Mucosa of descending colon (tissue), 3 donors: ENCODE data around the gene AGAP1. TPM values are rescaled to one million over a fixed set of nuclear protein-coding genes. Genes with fewer than 3 reads are reported as not detected.

Source experiments
- ATAC-seq: fragments of 200-7000 bp; cut with Tn5 transposase; one replicate; pipeline ENCODE4 v1.9.1; 2020; ENCODE audit warnings: mild to moderate bottlenecking, moderate library complexity
- DNase-seq, 3 donors: peaks; one replicate each; pipeline ENCODE4 v3.0.0-alpha.2; 2020
- H3K36me3 ChIP-seq: fragments of 200-600 bp; one replicate; pipeline ENCODE4 v1.8.0; 2021; ENCODE audit warnings: low read depth, mild to moderate bottlenecking
- H3K4me1 ChIP-seq: fragments of 200-600 bp; one replicate; pipeline ENCODE4 v1.8.0; 2021; ENCODE audit warnings: low read depth, mild to moderate bottlenecking
- H3K4me3 ChIP-seq: fragments of 200-600 bp; one replicate; pipeline ENCODE4 v1.8.0; 2021; ENCODE audit warnings: mild to moderate bottlenecking
- H3K9me3 ChIP-seq: fragments of 200-600 bp; one replicate; pipeline ENCODE4 v1.8.0; 2021; ENCODE audit warnings: mild to moderate bottlenecking
- CTCF ChIP-seq: fragments of 200-600 bp; IDR thresholded peaks from one replicate; pipeline ENCODE4 v1.8.0; 2022; ENCODE audit warnings: antibody characterized with exemption, mild to moderate bottlenecking
- intact Hi-C, 2 donors: fragments of 100-400 bp; cut with DNase I in 1 of 2; cut with micrococcal nuclease in 1 of 2; formaldehyde crosslinking; loops; one replicate each; pipeline versions ENCODE4 v1.11.0 to v1.11.1; 2022; cut with DNase I, micrococcal nuclease
- total RNA-seq, 3 donors: library from RNA; stranded (reverse); fragmentation: NEBNext Ultra II Directional in 2 of 3; extraction: Animal tissue kit (Norgen Biotek cat#: 25700) in 2 of 3; gene quantifications; one replicate each; pipeline versions ENCODE4 v1.2.1 to v1.2.4, GENCODE V29; 2021 to 2023
- donor health status: DM: no; HTN: no; CAD: no; lungs with moderate emphysema.
- donor health status: DM: no; HTN: no; CAD: no.
- donor health status: DM: no; HTN: yes; CAD: no.

The AGAP1 gene
- total RNA-seq, 3 donors from 2014 or later = 68.1 to 112 (median 88.9) TPM

- Histone ChIP-seq H3K9me3 (no peaks in the 10 kb centered on the region), H3K4me3 (no peak overlapping the region), H3K36me3 (no peaks in the 10 kb centered on the region), H3K4me1 (peaks cover 13% of the 10 kb centered on the region)
- ATAC-seq (no peak), DNase-seq (no peak)
- TF ChIP-seq CTCF = no peak
- intact Hi-C loops = no loop called here
These were observed 26.9 kb downstream of the AGAP1 start for GRCh38 chr2:235520787-235521186.

GRCh38 chr2:235521844-235522243 is 28.0 kb downstream of the AGAP1 start:
- H3K9me3 ChIP-seq = no peaks in the 10 kb centered on the region
- intact Hi-C loops = no loop called here
- peaks cover 13% of the 10 kb centered on the region for H3K4me1 ChIP-seq
- ATAC-seq (peak; percentile 22), DNase-seq (peak in 1 of 3 donors; percentile 7)
- no peaks in the 10 kb centered on the region for H3K36me3 ChIP-seq
- no peak overlapping the region for H3K4me3 ChIP-seq
- no peak for TF ChIP-seq CTCF

- DNase-seq = peak in 2 of 3 donors; percentile 19 to 22
- H3K4me1 ChIP-seq = peaks cover 13% of the 10 kb centered on the region
- intact Hi-C loops = no loop called here
- ATAC-seq = peak; percentile 35
- no peak for TF ChIP-seq CTCF
- no peaks in the 10 kb centered on the region for H3K36me3 ChIP-seq
- no peaks in the 10 kb centered on the region for H3K9me3 ChIP-seq
- H3K4me3 ChIP-seq = no peak overlapping the region
These were observed 29.2 kb downstream of the AGAP1 start for GRCh38 chr2:235523021-235523420.

- H3K36me3 ChIP-seq = no peaks in the 10 kb centered on the region
- DNase-seq (peak in 2 of 3 donors; percentile 21 to 32), ATAC-seq (no peak)
- intact Hi-C loops = no loop called here
- no peak overlapping the region for H3K4me3 ChIP-seq
- no peak for TF ChIP-seq CTCF
- peaks cover 13% of the 10 kb centered on the region for H3K4me1 ChIP-seq
- H3K9me3 ChIP-seq = no peaks in the 10 kb centered on the region
These were observed 29.8 kb downstream of the AGAP1 start for GRCh38 chr2:235523486-235524150.

GRCh38 chr2:235526166-235526565 is 32.3 kb downstream of the AGAP1 start:
- DNase-seq (no peak), ATAC-seq (no peak)
- H3K36me3 ChIP-seq = no peaks in the 10 kb centered on the region
- H3K4me3 ChIP-seq = no peak overlapping the region
- H3K4me1 ChIP-seq = peaks cover 6% of the 10 kb centered on the region
- no peak for TF ChIP-seq CTCF
- intact Hi-C loops = no loop called here
- no peaks in the 10 kb centered on the region for H3K9me3 ChIP-seq
